SK-N-SH (cell line): ENCODE measurements around the gene WNT4. TPM values are rescaled to one million over a fixed set of nuclear protein-coding genes. Genes with fewer than 3 reads are reported as not detected.

Source experiments
- CTCF ChIA-PET: fragments of 300-600, 350-600 bp; formaldehyde crosslinking; extraction: SDS; loops from one replicate; lab custom pipeline; 2021; lab: Yijun Ruan, JAX
- POLR2A ChIA-PET: fragments of 350-600 bp; sonication (Branson Sonifier 250); formaldehyde crosslinking; extraction: SDS; loops from one replicate; lab custom pipeline; 2020; ENCODE audit warnings: antibody characterized with exemption, inconsistent platforms; lab: Yijun Ruan, JAX
- DNase-seq: peaks from one replicate; pipeline ENCODE4 v3.0.0; 2012
- H2AFZ ChIP-seq: fragments of 200-600 bp; sonication (generic); 2 replicates; pipeline ENCODE4 v1.8.1; 2016; ENCODE audit warnings: antibody characterized with exemption, mild to moderate bottlenecking, low read depth
- H3F3A ChIP-seq: fragments of 200-600 bp; sonication (generic); replicated peaks from 2 replicates; pipeline ENCODE3; 2016; ENCODE audit warnings: antibody characterized with exemption, mild to moderate bottlenecking; ENCODE audit not compliant: insufficient read depth
- H3K27ac ChIP-seq, 2 experiments: fragments of 200-500 bp in 1 of 2; fragments of 200-600 bp in 1 of 2; sonication (Bioruptor generic) in 1 of 2; sonication (generic), shearing (Covaris generic) in 1 of 2; 2 replicates each; pipeline versions ENCODE4 v1.5.1 to v1.6.1; 2014 to 2016; ENCODE audit warnings: low read depth in 2 of 2, inconsistent platforms in 1 of 2, low read length in 1 of 2, mild to moderate bottlenecking in 1 of 2, mixed read lengths in 1 of 2
- H3K27me3 ChIP-seq: fragments of 200-600 bp; sonication (generic), shearing (Covaris generic); 2 replicates; pipeline ENCODE4 v1.6.1; 2016; ENCODE audit warnings: mixed run types; ENCODE audit not compliant: insufficient read depth
- H3K36me3 ChIP-seq, 2 experiments: fragments of 200-500 bp in 1 of 2; fragments of 200-600 bp in 1 of 2; sonication (Bioruptor generic) in 1 of 2; sonication (generic) in 1 of 2; replicated peaks in 1 of 2; 2 replicates each; pipeline versions ENCODE3 to v1.5.1; 2014 to 2016; ENCODE audit warnings: low read length in 1 of 2, mild to moderate bottlenecking in 1 of 2; ENCODE audit not compliant: insufficient read depth in 2 of 2, control insufficient read depth in 1 of 2
- H3K4me1 ChIP-seq, 2 experiments: fragments of 200-500 bp in 1 of 2; fragments of 200-600 bp in 1 of 2; sonication (Bioruptor generic) in 1 of 2; sonication (generic), shearing (Covaris generic) in 1 of 2; 2 replicates each; pipeline versions ENCODE4 v1.5.1 to v1.6.1; 2014 to 2016; ENCODE audit warnings: low read depth in 1 of 2, low read length in 1 of 2, mixed run types in 1 of 2; ENCODE audit not compliant: insufficient read depth in 2 of 2, control insufficient read depth in 1 of 2
- H3K4me2 ChIP-seq: fragments of 200-600 bp; sonication (generic), shearing (Covaris generic); 2 replicates; pipeline ENCODE4 v1.6.1; 2017; ENCODE audit warnings: mixed run types
- H3K4me3 ChIP-seq, 2 experiments: fragments of 200-500 bp in 1 of 2; fragments of 200-600 bp in 1 of 2; sonication (Bioruptor generic) in 1 of 2; sonication (generic), shearing (Covaris generic) in 1 of 2; 2 replicates each; pipeline versions ENCODE4 v1.5.1 to v1.8.1; 2014 to 2016; ENCODE audit warnings: low read depth in 2 of 2, inconsistent platforms in 1 of 2, low read length in 1 of 2, mild to moderate bottlenecking in 1 of 2, mixed read lengths in 1 of 2, moderate library complexity in 1 of 2
- H3K79me2 ChIP-seq: fragments of 200-600 bp; sonication (generic); 2 replicates; pipeline ENCODE4 v1.8.1; 2017; ENCODE audit warnings: mild to moderate bottlenecking; ENCODE audit not compliant: insufficient read depth
- H3K9ac ChIP-seq: fragments of 200-600 bp; sonication (generic); 2 replicates; pipeline ENCODE4 v1.6.1; 2017; ENCODE audit warnings: mixed run types
- H3K9me2 ChIP-seq: fragments of 200-600 bp; sonication (generic); 2 replicates; pipeline ENCODE4 v1.6.1; 2017; ENCODE audit warnings: mixed run types
- H3K9me3 ChIP-seq: fragments of 200-600 bp; sonication (generic); 2 replicates; pipeline ENCODE4 v1.6.1; 2017; ENCODE audit warnings: mixed run types, mild to moderate bottlenecking, moderate library complexity
- H4K20me1 ChIP-seq: fragments of 200-600 bp; sonication (generic); 2 replicates; pipeline ENCODE4 v1.6.1; 2017; ENCODE audit warnings: mild to moderate bottlenecking, mixed run types; ENCODE audit not compliant: insufficient read depth
- CHD2 ChIP-seq: fragments of 150-350 bp; IDR thresholded peaks from 2 replicates; pipeline ENCODE4 v1.6.1; 2018; ENCODE audit warnings: low read length; ENCODE audit not compliant: partially characterized antibody
- CTCF ChIP-seq: fragments of 200-600 bp; sonication (generic); IDR thresholded peaks from 2 replicates; pipeline ENCODE4 v1.6.1; 2017; ENCODE audit warnings: antibody characterized with exemption, mild to moderate bottlenecking, moderate library complexity
- ELF1 ChIP-seq: IDR thresholded peaks from 2 replicates; pipeline ENCODE4 v1.4.0; 2012
- FOXJ3 ChIP-seq: sonication (generic); formaldehyde crosslinking; IDR thresholded peaks from 2 replicates; pipeline ENCODE4 v1.5.1; 2020; ENCODE audit warnings: mild to moderate bottlenecking, missing genetic modification reagents
- FOXM1 ChIP-seq: IDR thresholded peaks from 2 replicates; pipeline ENCODE4 v1.4.0; 2012; ENCODE audit warnings: low read depth, mild to moderate bottlenecking
- GABPA ChIP-seq: IDR thresholded peaks from 2 replicates; pipeline ENCODE4 v1.4.0; 2012; ENCODE audit warnings: low read depth, mild to moderate bottlenecking
- MAX ChIP-seq: IDR thresholded peaks from 2 replicates; pipeline ENCODE4 v1.4.0; 2012; ENCODE audit warnings: low read depth
- MEF2A ChIP-seq: IDR thresholded peaks from 2 replicates; pipeline ENCODE4 v1.4.0; 2012; ENCODE audit warnings: low read depth, borderline replicate concordance
- MXI1 ChIP-seq: IDR thresholded peaks from 2 replicates; pipeline ENCODE4 v1.6.1; 2012; ENCODE audit warnings: mild to moderate bottlenecking, low read depth, low read length, improper control_type of control experiment
- POLR2AphosphoS5 ChIP-seq: IDR thresholded peaks from 2 replicates; pipeline ENCODE4 v1.6.1; 2012; ENCODE audit warnings: low read depth, low read length
- RFX5 ChIP-seq: IDR thresholded peaks from 2 replicates; pipeline ENCODE4 v1.6.1; 2012; ENCODE audit warnings: mild to moderate bottlenecking, improper control_type of control experiment, low read length
- RXRA ChIP-seq: IDR thresholded peaks from 2 replicates; pipeline ENCODE4 v1.4.0; 2012; ENCODE audit warnings: low read depth, mild to moderate bottlenecking, borderline replicate concordance
- TAF1 ChIP-seq: IDR thresholded peaks from 2 replicates; pipeline ENCODE4 v1.6.1; 2012; ENCODE audit warnings: low read depth, mild to moderate bottlenecking, low read length, moderate library complexity, borderline replicate concordance
- TEAD4 ChIP-seq: IDR thresholded peaks from 2 replicates; pipeline ENCODE4 v1.4.0; 2012; ENCODE audit warnings: mild to moderate bottlenecking, borderline replicate concordance; ENCODE audit not compliant: insufficient read depth
- YY1 ChIP-seq: IDR thresholded peaks from 2 replicates; pipeline ENCODE4 v1.4.0; 2012; ENCODE audit warnings: low read depth, mild to moderate bottlenecking
- ZBTB33 ChIP-seq: IDR thresholded peaks from 2 replicates; pipeline ENCODE4 v1.4.0; 2012; ENCODE audit warnings: low read depth, borderline replicate concordance
- WGBS: methylation state at CpG from one replicate; pipeline ENCODE4 v1.1.6; 2017; ENCODE audit warnings: low lambda C conversion rate; 5-methylcytosine and 5-hydroxymethylcytosine counted together
- polyA plus RNA-seq, 3 experiments: library from polyadenylated mRNA; depleted of rRNA; stranded (reverse); fragments of >200 nt; gene quantifications; 2 replicates each; pipeline ENCODE4 v1.2.3, GENCODE V29; 2012

Gene WNT4
- polyA plus RNA-seq, 1 of the 3 experiments (the other 2 are of a cell fraction), result 0.03 TPM

GRCh38 chr1:22164841-22165808 lies 22.2 kb upstream of the WNT4 start:
- Histone ChIP-seq H3F3A (no peaks in the 10 kb centered on the region), H4K20me1 (no peaks in the 10 kb centered on the region), H3K9me2 (no peaks in the 10 kb centered on the region), H3K4me3 (no peak overlapping the region), H3K4me2 (no peak overlapping the region), H3K36me3 (no peaks in the 10 kb centered on the region), H3K79me2 (no peaks in the 10 kb centered on the region), H3K27me3 (no peaks in the 10 kb centered on the region; the same call in 1 of the 2 replicates), H3K9me3 (no peaks in the 10 kb centered on the region), H3K27ac (no peak overlapping the region), H3K4me1 (peaks cover 0 to 16% of the 10 kb centered on the region in 2 experiments; a peak in 1 of 4 replicates), H3K9ac (no peak overlapping the region), H2AFZ (no peak overlapping the region)
- ChIA-PET POLR2A (no interaction called here), CTCF (interaction anchor here (0.8 kb wide), 1 partner anchor 251 kb away, joined by 3 read pairs; no protein-coding TSS in a partner anchor)
- WGBS, result 72% methylated on average over 14 of the region's 14 CpGs
- no peak for TF ChIP-seq CTCF
- TF ChIP-seq POLR2AphosphoS5, result no peak
- no peak for TF ChIP-seq GABPA
- no peak for TF ChIP-seq FOXJ3 (CRISPR knock-in tag)
- no peak for TF ChIP-seq ELF1
- no peak for TF ChIP-seq YY1
- TF ChIP-seq MXI1, result no peak
- TF ChIP-seq FOXM1, result no peak
- TF ChIP-seq ZBTB33, result no peak
- TF ChIP-seq MAX, result no peak
- no peak for TF ChIP-seq CHD2
- TF ChIP-seq TEAD4, result no peak
- TF ChIP-seq MEF2A, result no peak
- no peak for TF ChIP-seq TAF1
- TF ChIP-seq RXRA, result no peak
- TF ChIP-seq RFX5, result no peak
- DNase-seq, result no peak
